AG08396 (cell line): ENCODE measurements around the gene TPPP.
"Not testable (repeated sequence)": the region's sequence is repeated elsewhere in the genome, so short reads cannot be mapped to it uniquely, and the experiment has no call there.

Experiments used
- DNase-seq: peaks from one replicate; pipeline ENCODE4 v3.0.0; 2012; ENCODE audit warnings: low spot score, mixed read lengths

The TPPP gene

GRCh38 chr5:694042-694431, 885 bp upstream of the TPPP start:
- not testable (repeated sequence) for DNase-seq

- DNase-seq: not testable (repeated sequence)
Measured at GRCh38 chr5:692529-693041, 567 bp downstream of the TPPP start.

- no peak for DNase-seq
Measured at GRCh38 chr5:691817-692528, 1.2 kb downstream of the TPPP start.

GRCh38 chr5:691049-691448, 2.1 kb downstream of the TPPP start:
- not testable (repeated sequence) for DNase-seq

- DNase-seq: not testable (repeated sequence)
Measured at GRCh38 chr5:690293-690692, 2.9 kb downstream of the TPPP start.

- not testable (repeated sequence) for DNase-seq
Measured at GRCh38 chr5:688348-689010, 4.7 kb downstream of the TPPP start.

GRCh38 chr5:686936-687335, 6.2 kb downstream of the TPPP start:
- DNase-seq: not testable (repeated sequence)

GRCh38 chr5:686172-686523, 7.0 kb downstream of the TPPP start:
- not testable (repeated sequence) for DNase-seq

- DNase-seq: no peak
Measured at GRCh38 chr5:685262-686171, 7.6 kb downstream of the TPPP start.

- DNase-seq: no peak
Measured at GRCh38 chr5:684751-685216, 8.4 kb downstream of the TPPP start.

- DNase-seq: no peak
Measured at GRCh38 chr5:683551-684481, 9.3 kb downstream of the TPPP start.

GRCh38 chr5:682651-683358, 10.3 kb downstream of the TPPP start:
- not testable (repeated sequence) for DNase-seq

- DNase-seq: not testable (repeated sequence)
Measured at GRCh38 chr5:682216-682615, 10.9 kb downstream of the TPPP start.

- DNase-seq: not testable (repeated sequence)
Measured at GRCh38 chr5:681317-682191, 11.6 kb downstream of the TPPP start.

- not testable (repeated sequence) for DNase-seq
Measured at GRCh38 chr5:680836-681235, 12.3 kb downstream of the TPPP start.

- DNase-seq: not testable (repeated sequence)
Measured at GRCh38 chr5:680118-680795, 12.9 kb downstream of the TPPP start.

- not testable (repeated sequence) for DNase-seq
Measured at GRCh38 chr5:679166-679895, 13.8 kb downstream of the TPPP start.

- DNase-seq: not testable (repeated sequence)
Measured at GRCh38 chr5:678521-678920, 14.6 kb downstream of the TPPP start.
